ENCODE measurements around the gene CPXM2. TPM values are rescaled to one million over a fixed set of nuclear protein-coding genes. Genes with fewer than 3 reads are reported as not detected.

CPXM2 gene
- polyA plus RNA-seq, 2 of the 4 experiments (the other 2 are of a cell fraction), result not detected

DNA sequence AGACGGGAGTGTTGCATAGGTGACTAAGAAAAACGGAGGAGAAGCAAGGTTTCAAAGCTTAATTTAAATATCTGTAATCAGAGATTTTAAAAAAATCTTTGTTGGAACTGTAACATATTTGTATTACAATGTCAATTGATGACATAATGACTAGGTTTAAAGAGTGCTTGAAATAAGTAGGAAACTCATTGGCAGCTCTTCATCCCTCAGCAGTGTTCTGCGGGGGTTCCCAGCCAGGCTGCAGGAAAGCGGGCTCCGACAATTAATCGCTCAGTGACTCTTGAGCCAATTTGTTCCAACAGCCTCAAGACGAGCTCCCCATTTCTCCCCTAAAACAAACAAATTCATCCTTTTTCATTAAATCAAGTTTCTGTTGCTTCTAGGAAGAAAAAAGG lies 22.6 kb downstream of the CPXM2 start:
- ATAC-seq, result no peak
- no peak for DNase-seq (ENCODE audit: low read depth in 1 of 2, low spot score in 1 of 2)
- WGBS (ENCODE audit: missing lambda C conversion rate), result 59% methylated on average over 7 of the region's 7 CpGs
- Histone ChIP-seq H3K4me3 (no peak overlapping the region), H3K4me2 (no peak overlapping the region), H3K4me1 (no peaks in the 10 kb centered on the region), H3K27ac (no peak overlapping the region), H3K9me3 (0 out of 3 replicates have a peak, but pooled peaks cover 6% of the 10 kb centered on the region)
- no peak for FAIRE-seq
- CTCF ChIA-PET, result interaction anchor here (0.6 to 1.1 kb wide), 3 partner anchors 99 to 287 kb away, joined by 3 to 4 read pairs (median 3); no protein-coding TSS in a partner anchor
- TF ChIP-seq CEBPB (IDR thresholded peaks at IDR 0.05) (no peak), RAD21 (conservative IDR thresholded peaks at IDR 0.05 in 1 of 2, IDR thresholded peaks at IDR 0.05 in 1 of 2) (no peak), TFCP2L1 (CRISPR knock-in tag; IDR thresholded peaks at IDR 0.05) (no peak)
- TF ChIP-seq, protein P1, sequence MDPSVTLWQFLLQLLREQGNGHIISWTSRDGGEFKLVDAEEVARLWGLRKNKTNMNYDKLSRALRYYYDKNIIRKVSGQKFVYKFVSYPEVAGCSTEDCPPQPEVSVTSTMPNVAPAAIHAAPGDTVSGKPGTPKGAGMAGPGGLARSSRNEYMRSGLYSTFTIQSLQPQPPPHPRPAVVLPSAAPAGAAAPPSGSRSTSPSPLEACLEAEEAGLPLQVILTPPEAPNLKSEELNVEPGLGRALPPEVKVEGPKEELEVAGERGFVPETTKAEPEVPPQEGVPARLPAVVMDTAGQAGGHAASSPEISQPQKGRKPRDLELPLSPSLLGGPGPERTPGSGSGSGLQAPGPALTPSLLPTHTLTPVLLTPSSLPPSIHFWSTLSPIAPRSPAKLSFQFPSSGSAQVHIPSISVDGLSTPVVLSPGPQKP (IDR thresholded peaks at IDR 0.05; ENCODE audit: low read depth, low read length), result no peak
- POLR2A ChIA-PET, result no interaction called here

DNA sequence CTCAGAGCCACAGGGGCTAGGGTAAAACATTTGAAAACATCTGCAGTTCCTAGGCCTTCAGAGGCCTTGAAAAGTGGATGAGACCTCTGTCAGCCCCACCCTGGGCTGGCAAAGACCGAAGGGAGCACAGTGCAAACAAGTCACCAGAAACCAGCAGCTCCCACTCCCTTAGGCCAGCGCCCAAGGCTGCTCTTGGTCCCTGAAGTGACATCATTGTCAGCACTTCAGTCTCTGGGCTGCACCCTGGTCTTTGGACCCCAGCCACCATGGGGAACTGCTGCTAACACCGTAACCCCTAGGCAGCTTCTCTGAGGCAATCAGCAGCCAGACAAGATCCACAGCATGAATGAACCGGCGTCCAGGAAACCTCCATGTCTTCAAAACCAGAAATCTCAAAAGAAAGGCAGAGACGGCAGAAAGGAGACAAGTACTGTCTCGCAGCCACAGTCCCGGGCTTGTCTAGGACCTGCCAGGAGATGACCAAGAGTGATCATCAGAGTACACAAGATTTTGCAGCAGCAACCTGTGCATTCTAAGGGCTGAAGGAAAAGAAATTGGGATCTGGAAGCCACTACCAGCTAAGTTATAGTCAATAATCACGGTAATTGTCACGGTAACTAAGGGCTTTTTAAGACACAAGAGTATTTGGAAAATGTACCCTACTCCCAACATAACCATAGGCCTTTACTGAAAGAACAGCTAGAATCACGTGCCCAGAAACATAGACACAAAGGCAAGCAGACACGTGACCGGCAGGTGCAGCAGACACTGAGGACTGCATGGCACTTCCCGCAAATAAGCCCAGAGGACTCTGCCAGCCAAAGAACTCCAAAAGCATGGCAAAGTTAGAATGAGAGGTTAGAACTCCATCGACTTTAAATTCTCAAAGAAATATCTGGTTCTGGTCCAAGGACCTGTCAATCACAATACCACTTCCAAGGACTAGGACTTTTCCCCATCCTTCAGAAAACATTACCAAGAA lies 23.3 kb downstream of the CPXM2 start:
- Histone ChIP-seq H3K27ac (no peak overlapping the region), H3K9me3 (0 out of 3 replicates have a peak, but pooled peaks cover 6% of the 10 kb centered on the region), H3K4me3 (no peak overlapping the region), H3K4me1 (no peaks in the 10 kb centered on the region), H3K4me2 (no peak overlapping the region)
- FAIRE-seq (no peak), ATAC-seq (no peak), DNase-seq (ENCODE audit: low read depth in 1 of 2, low spot score in 1 of 2) (no peak)
- WGBS (ENCODE audit: missing lambda C conversion rate), result 49% methylated on average over 15 of the region's 15 CpGs
- no peak for TF ChIP-seq JUN (IDR thresholded peaks at IDR 0.05)
- CTCF ChIA-PET, result interaction anchor here (0.6 to 1.1 kb wide), 3 partner anchors 100 to 286 kb away, joined by 3 to 4 read pairs (median 3); no protein-coding TSS in a partner anchor
- POLR2A ChIA-PET, result interaction anchor here (0.7 kb wide), 1 partner anchor 726 kb away, joined by 4 read pairs; no protein-coding TSS in a partner anchor

DNA sequence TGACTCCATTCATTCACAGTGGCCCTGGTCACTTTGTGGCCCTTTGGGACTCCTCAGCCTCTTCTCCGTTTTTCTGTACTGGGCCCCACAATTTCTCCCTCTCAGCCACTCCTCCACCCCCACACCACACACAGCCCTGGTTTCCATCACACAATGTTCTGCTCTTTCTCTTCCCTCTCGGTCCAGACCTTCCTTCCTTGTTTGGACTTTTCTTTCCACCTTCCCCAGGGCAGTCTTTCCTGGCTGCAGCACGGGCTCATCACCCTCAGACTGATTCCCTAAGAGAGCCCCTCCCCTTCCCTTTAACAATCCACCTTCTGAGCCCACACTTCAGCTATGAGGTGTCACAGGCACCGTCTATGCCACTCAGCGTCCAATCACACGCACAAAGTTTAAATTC lies 25.7 kb downstream of the CPXM2 start:
- WGBS (ENCODE audit: missing lambda C conversion rate), result 45% methylated on average over 6 of the region's 6 CpGs
- Histone ChIP-seq H3K4me1 (no peaks in the 10 kb centered on the region), H3K4me3 (no peak overlapping the region), H3K9me3 (no peaks in the 10 kb centered on the region), H3K4me2 (no peak overlapping the region), H3K27ac (no peak overlapping the region)
- ChIA-PET CTCF (interaction anchor here (0.7 to 1.0 kb wide), 4 partner anchors 11 to 263 kb away, joined by 3 to 4 read pairs (median 3); no protein-coding TSS in a partner anchor), POLR2A (no interaction called here)
- DNase-seq (ENCODE audit: low read depth in 1 of 2, low spot score in 1 of 2) (no peak), FAIRE-seq (no peak), ATAC-seq (no peak)
- TF ChIP-seq TP53 (CRISPR knock-in tag; IDR thresholded peaks at IDR 0.05), result no peak

DNA sequence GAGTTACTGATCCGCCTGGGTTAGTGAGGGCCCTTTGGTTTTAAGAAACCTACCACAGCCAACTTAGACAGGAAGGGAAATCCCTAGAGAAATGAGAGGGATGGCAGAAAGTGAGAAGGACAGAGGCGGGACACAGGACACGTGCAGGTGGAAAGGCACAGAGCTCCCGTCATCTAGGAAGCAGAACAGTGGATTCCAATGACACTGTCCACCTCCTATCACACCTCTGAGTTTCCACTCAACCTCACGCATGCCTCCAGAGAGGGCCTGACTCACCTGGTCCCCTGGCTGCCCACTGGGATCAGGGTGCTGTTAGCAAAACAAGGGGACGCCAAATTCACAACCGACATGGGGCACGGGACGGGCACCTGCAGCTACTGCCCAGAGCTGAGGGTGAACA lies 26.3 kb downstream of the CPXM2 start:
- FAIRE-seq, result no peak
- TF ChIP-seq ZNF302 (CRISPR knock-in tag; IDR thresholded peaks at IDR 0.05), result no peak
- no peak for DNase-seq (ENCODE audit: low read depth in 1 of 2, low spot score in 1 of 2)
- Histone ChIP-seq H3K4me2 (no peak overlapping the region), H3K27ac (no peak overlapping the region), H3K9me3 (no peaks in the 10 kb centered on the region), H3K4me3 (no peak overlapping the region), H3K4me1 (no peaks in the 10 kb centered on the region)
- ATAC-seq, result no peak
- ChIA-PET CTCF (no interaction called here), POLR2A (no interaction called here)
- 68% methylated on average over 9 of the region's 9 CpGs for WGBS (ENCODE audit: missing lambda C conversion rate)

DNA sequence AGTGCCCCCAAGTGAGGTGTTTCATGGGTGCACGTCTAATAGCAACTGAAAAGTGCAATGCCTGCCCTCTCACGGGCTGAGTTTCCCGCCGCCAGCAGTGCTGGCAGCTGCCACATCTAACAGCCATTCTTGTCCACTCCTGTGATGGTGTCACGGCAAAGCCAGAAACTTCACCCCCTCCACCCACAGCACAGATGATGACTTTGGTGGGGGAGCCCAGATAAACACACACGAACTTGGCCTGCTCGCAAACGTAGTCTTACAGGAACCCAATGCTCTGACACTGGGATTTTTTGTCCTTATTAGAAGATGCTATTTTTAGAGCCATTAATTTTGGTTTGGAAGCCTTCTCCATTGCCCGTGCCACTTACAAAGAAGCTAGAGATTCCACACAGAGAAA lies 26.7 kb downstream of the CPXM2 start:
- no peak for TF ChIP-seq POLR2AphosphoS2 (conservative IDR thresholded peaks at IDR 0.05; ENCODE audit: low read length)
- no peak for TF ChIP-seq RARB (CRISPR knock-in tag; IDR thresholded peaks at IDR 0.05)
- TF ChIP-seq, protein P2, sequence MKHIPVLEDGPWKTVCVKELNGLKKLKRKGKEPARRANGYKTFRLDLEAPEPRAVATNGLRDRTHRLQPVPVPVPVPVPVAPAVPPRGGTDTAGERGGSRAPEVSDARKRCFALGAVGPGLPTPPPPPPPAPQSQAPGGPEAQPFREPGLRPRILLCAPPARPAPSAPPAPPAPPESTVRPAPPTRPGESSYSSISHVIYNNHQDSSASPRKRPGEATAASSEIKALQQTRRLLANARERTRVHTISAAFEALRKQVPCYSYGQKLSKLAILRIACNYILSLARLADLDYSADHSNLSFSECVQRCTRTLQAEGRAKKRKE (CRISPR knock-in tag; IDR thresholded peaks at IDR 0.05; ENCODE audit: low read depth), result no peak
- TF ChIP-seq CHD4 (IDR thresholded peaks at IDR 0.05; ENCODE audit: borderline replicate concordance), result no peak
- no peak for TF ChIP-seq HOXB5 (CRISPR knock-in tag; IDR thresholded peaks at IDR 0.05)
- TF ChIP-seq KDM5A (IDR thresholded peaks at IDR 0.05), result no peak
- TF ChIP-seq RFX5 (IDR thresholded peaks at IDR 0.05), result no peak
- no peak for TF ChIP-seq RAD21 (conservative IDR thresholded peaks at IDR 0.05 in 1 of 2, IDR thresholded peaks at IDR 0.05 in 1 of 2)
- no peak for TF ChIP-seq NPAS2 (CRISPR knock-in tag; IDR thresholded peaks at IDR 0.05; ENCODE audit: borderline replicate concordance)
- no peak for TF ChIP-seq BHLHE40 (IDR thresholded peaks at IDR 0.05; ENCODE audit: low read depth, low read length)
- no peak for TF ChIP-seq FOXS1 (CRISPR knock-in tag; IDR thresholded peaks at IDR 0.05)
- TF ChIP-seq ESRRA (IDR thresholded peaks at IDR 0.05; ENCODE audit: borderline replicate concordance, low read length), result no peak
- no peak for TF ChIP-seq TFCP2L1 (CRISPR knock-in tag; IDR thresholded peaks at IDR 0.05)
- no peak for TF ChIP-seq MAFK (IDR thresholded peaks at IDR 0.05; ENCODE audit: partially characterized antibody)
- no peak for TF ChIP-seq SMC3 (IDR thresholded peaks at IDR 0.05)
- TF ChIP-seq EHF (CRISPR knock-in tag; IDR thresholded peaks at IDR 0.05), result no peak

More for the DNA sequence above, 26.7 kb downstream of the CPXM2 start:
- no peaks in the 10 kb centered on the region for H3K9me3 ChIP-seq
- ChIA-PET POLR2A (no interaction called here), CTCF (no interaction called here)
- no peaks in the 10 kb centered on the region for H3K4me1 ChIP-seq
- no peak overlapping the region for H3K4me3 ChIP-seq
- FAIRE-seq, result no peak
- 54% methylated on average over 9 of the region's 9 CpGs for WGBS (ENCODE audit: missing lambda C conversion rate)
- H3K27ac ChIP-seq, result no peak overlapping the region
- H3K4me2 ChIP-seq, result no peak overlapping the region
- no peak for DNase-seq (ENCODE audit: low read depth in 1 of 2, low spot score in 1 of 2)
- no peak for ATAC-seq
